Endothelial cell of umbilical vein (primary cell): ENCODE measurements around the gene PSMB4. TPM values are rescaled to one million over a fixed set of nuclear protein-coding genes. Genes with fewer than 3 reads are reported as not detected.

Source experiments
- BruUV-seq: library from RNA; stranded (reverse); fragments of 400-500 nt; replicated peaks from 2 replicates; lab custom pipeline; 2021; lab: Mats Ljungman, UMichigan
- CTCF ChIA-PET: fragments of 300-600, 350-600 bp; sonication (Branson Sonifier 250); formaldehyde crosslinking; loops from one replicate; lab custom pipeline; 2021; ENCODE audit warnings: antibody characterized with exemption, inconsistent platforms; lab: Charles Lee
- POLR2A ChIA-PET: fragments of 300-600, 350-600 bp; sonication (Branson Sonifier 250); formaldehyde crosslinking; loops from one replicate; lab custom pipeline; 2021; ENCODE audit warnings: antibody characterized with exemption, inconsistent platforms; lab: Charles Lee
- DNase-seq: peaks from one replicate; pipeline ENCODE4 v3.0.0-alpha.2; 2011; ENCODE audit warnings: low read depth, low spot score
- FAIRE-seq: peaks from 2 replicates; lab custom pipeline; 2011; peaks lifted over from hg19 to GRCh38; lab: Jason Lieb, UNC
- H2AFZ ChIP-seq: 2 replicates; pipeline ENCODE4 v1.6.0; 2012; ENCODE audit warnings: low read depth, low read length, control low read depth, inconsistent platforms
- H3K27ac ChIP-seq: 2 replicates; pipeline ENCODE4 v1.5.1; 2011; ENCODE audit warnings: low read depth, mild to moderate bottlenecking, control low read depth, low read length, moderate library complexity; ENCODE audit not compliant: insufficient read depth
- H3K27me3 ChIP-seq, 2 experiments: 2 replicates each; pipeline versions ENCODE4 v1.6.0 to v1.6.1; 2011; ENCODE audit warnings: low read length in 2 of 2, mixed read lengths in 1 of 2; ENCODE audit not compliant: control insufficient read depth in 2 of 2, insufficient read depth in 2 of 2
- H3K36me3 ChIP-seq, 2 experiments: 2 replicates in 1 of 2; 3 replicates in 1 of 2; pipeline ENCODE4 v1.5.1; 2011; ENCODE audit warnings: low read length in 2 of 2, mild to moderate bottlenecking in 1 of 2, moderate library complexity in 1 of 2; ENCODE audit not compliant: control insufficient read depth in 2 of 2, insufficient read depth in 2 of 2; ENCODE audit errors: extremely low read depth in 1 of 2
- H3K4me1 ChIP-seq: 3 replicates; pipeline ENCODE4 v1.5.1; 2011; ENCODE audit warnings: mild to moderate bottlenecking, low read length; ENCODE audit not compliant: control insufficient read depth, insufficient read depth; ENCODE audit errors: extremely low read depth
- H3K4me2 ChIP-seq: 2 replicates; pipeline ENCODE4 v1.6.1; 2011; ENCODE audit warnings: low read length, control low read depth, mixed read lengths; ENCODE audit not compliant: insufficient read depth
- H3K4me3 ChIP-seq, 3 experiments: fragments of 200-600 bp in 1 of 3; sonication (generic), shearing (Covaris generic) in 1 of 3; replicated peaks in 1 of 3; 2 replicates each; pipeline ENCODE4 v1.5.1; 2011 to 2016; ENCODE audit warnings: control low read depth in 3 of 3, low read length in 3 of 3, mild to moderate bottlenecking in 2 of 3, inconsistent platforms in 1 of 3, low read depth in 1 of 3, moderate library complexity in 1 of 3; ENCODE audit not compliant: insufficient read depth in 1 of 3
- H3K79me2 ChIP-seq: 2 replicates; pipeline ENCODE4 v1.6.0; 2012; ENCODE audit warnings: low read length, inconsistent platforms; ENCODE audit not compliant: control insufficient read depth, insufficient read depth
- H3K9ac ChIP-seq: replicated peaks from 2 replicates; pipeline ENCODE3; 2011; ENCODE audit warnings: low read length, control low read depth; ENCODE audit not compliant: insufficient read depth; ENCODE audit errors: extremely low read depth
- H3K9me1 ChIP-seq: replicated peaks from 3 replicates; pipeline ENCODE4 v1.6.0; 2011; ENCODE audit warnings: mild to moderate bottlenecking, low read length; ENCODE audit not compliant: control insufficient read depth, insufficient read depth; ENCODE audit errors: extremely low read depth
- H3K9me3 ChIP-seq: replicated peaks from 2 replicates; pipeline ENCODE4 v1.5.1; 2012; ENCODE audit warnings: low read length, inconsistent platforms; ENCODE audit not compliant: control insufficient read depth, insufficient read depth
- H4K20me1 ChIP-seq: replicated peaks from 2 replicates; pipeline ENCODE3; 2011; ENCODE audit warnings: mild to moderate bottlenecking, low read length; ENCODE audit not compliant: control insufficient read depth, insufficient read depth; ENCODE audit errors: extremely low read depth
- EZH2 ChIP-seq: IDR thresholded peaks from 2 replicates; pipeline ENCODE4 v1.6.1; 2012; ENCODE audit warnings: borderline replicate concordance, low read depth, mild to moderate bottlenecking, moderate library complexity, low read length, inconsistent platforms; ENCODE audit not compliant: severe bottlenecking
- FOS ChIP-seq: IDR thresholded peaks from 2 replicates; pipeline ENCODE4 v1.6.1; 2011; ENCODE audit warnings: mild to moderate bottlenecking, low read length, moderate library complexity, borderline replicate concordance; ENCODE audit not compliant: insufficient read depth
- GATA2 ChIP-seq: IDR thresholded peaks from 2 replicates; pipeline ENCODE4 v1.7.0; 2011; ENCODE audit warnings: low read depth, mild to moderate bottlenecking, moderate library complexity, mixed read lengths, low read length; ENCODE audit not compliant: insufficient read length, insufficient read depth
- JUN ChIP-seq: IDR thresholded peaks from 2 replicates; pipeline ENCODE4 v1.6.1; 2011; ENCODE audit warnings: borderline replicate concordance, low read depth; ENCODE audit not compliant: insufficient read length, insufficient read depth
- MYC ChIP-seq: IDR thresholded peaks from one replicate; pipeline ENCODE4 v1.6.1; 2011; ENCODE audit warnings: mild to moderate bottlenecking, low read depth, low read length
- POLR2A ChIP-seq: IDR thresholded peaks from 2 replicates; pipeline ENCODE4 v1.6.1; 2012; ENCODE audit warnings: low read depth, mild to moderate bottlenecking, control low read depth, low read length
- POLR2AphosphoS5 ChIP-seq: IDR thresholded peaks from 2 replicates; pipeline ENCODE4 v1.6.1; 2012; ENCODE audit warnings: low read depth, mild to moderate bottlenecking, control low read depth, low read length, moderate library complexity; ENCODE audit not compliant: insufficient read depth
- dilution Hi-C: fragments of 300-500 bp; cut with MboI; formaldehyde crosslinking; loops from one replicate; pipeline ENCODE4 v1.15.0; 2019; ENCODE audit warnings: low sequenced_read_pairs; ENCODE audit not compliant: extremely low pct_ligation_motif_present
- intact Hi-C: fragments of 100-400 bp; cut with micrococcal nuclease; formaldehyde crosslinking; loops from one replicate; pipeline ENCODE4 v1.10.0; 2022
- polyA plus RNA-seq, 4 experiments: library from polyadenylated mRNA; depleted of rRNA in 3 of 4; stranded (reverse) in 3 of 4; unstranded in 1 of 4; fragments of >200 nt; gene quantifications; 2 replicates each; pipeline versions ENCODE4 v1.2.1 to v1.2.3, GENCODE V29; 2011 to 2012; ENCODE audit warnings: missing spikeins in 1 of 4
- total RNA-seq: library from RNA; stranded (reverse); gene quantifications from 2 replicates; pipeline ENCODE4 v1.2.3, GENCODE V29; 2021
- TF ChIP-seq, protein P1 (sequence below), 2 donors: IDR thresholded peaks; 1 replicate in 1 of 2; 2 replicates in 1 of 2; pipeline ENCODE4 v1.5.1; 2011; ENCODE audit warnings: low read length in 2 of 2, mild to moderate bottlenecking in 2 of 2, moderate library complexity in 2 of 2, control low read depth in 1 of 2, inconsistent platforms in 1 of 2, low read depth in 1 of 2; ENCODE audit not compliant: insufficient read depth in 1 of 2; ENCODE audit errors: extremely low read depth in 1 of 2
- TF ChIP-seq, protein P2 (sequence below): IDR thresholded peaks from 2 replicates; pipeline ENCODE4 v1.6.1; 2011; ENCODE audit not compliant: insufficient read depth, insufficient read length

Gene PSMB4
- total and polyA plus RNA-seq, 2 donors (not counting 3 experiments of a cell fraction or from before 2014, with no cell fraction given) = 335 to 835 TPM

DNA sequence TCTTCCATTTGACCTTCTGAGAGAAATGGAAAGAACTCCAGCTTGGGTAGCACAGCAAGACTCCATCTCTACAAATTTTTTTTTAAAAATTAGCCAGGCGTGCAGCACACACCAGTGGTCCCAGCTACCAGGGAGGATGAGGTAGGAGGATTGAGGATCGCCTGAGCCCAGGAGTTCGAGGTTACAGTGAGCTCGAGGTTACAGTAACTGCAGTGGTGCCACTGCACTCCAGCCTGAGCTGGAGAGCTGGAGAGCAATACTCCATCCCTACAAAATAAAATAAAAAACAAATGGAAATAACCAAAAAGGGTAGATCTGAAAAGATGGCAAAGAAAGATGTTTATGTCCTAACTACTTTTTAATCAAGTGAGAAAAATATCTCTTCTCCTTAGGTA is 45.4 kb downstream of the PSMB4 start:
- Histone ChIP-seq H2AFZ (no peak overlapping the region), H3K4me2 (no peak overlapping the region), H3K9me1 (no peaks in the 10 kb centered on the region), H3K27ac (no peak overlapping the region), H3K9ac (no peak overlapping the region), H4K20me1 (peaks cover 4% of the 10 kb centered on the region), H3K9me3 (no peaks in the 10 kb centered on the region), H3K27me3 (no peaks in the 10 kb centered on the region), H3K4me3 (no peak overlapping the region), H3K79me2 (peaks cover 86% of the 10 kb centered on the region), H3K36me3 (peaks cover 6% of the 10 kb centered on the region in 2 experiments), H3K4me1 (peaks cover 5% of the 10 kb centered on the region)
- POLR2A ChIA-PET = no interaction called here
- no TSS peak for BruUV-seq
- CTCF ChIA-PET = interaction anchor here (0.9 to 2.5 kb wide), 24 partner anchors 9 to 557 kb away, joined by 3 to 30 read pairs (median 4); partner anchors contain the start of gene TDRKH
- intact Hi-C loops = loop anchor here (1.0 to 5.0 kb wide), 5 partner anchors 96 to 392 kb away; partner anchors contain the start of gene TUFT1
- FAIRE-seq (no peak), DNase-seq (no peak)
- TF ChIP-seq GATA2 (no peak), FOS (no peak), MYC (no peak), POLR2AphosphoS5 (no peak), EZH2 (no peak), POLR2A (no peak), JUN (no peak)
- TF ChIP-seq, protein P1, sequence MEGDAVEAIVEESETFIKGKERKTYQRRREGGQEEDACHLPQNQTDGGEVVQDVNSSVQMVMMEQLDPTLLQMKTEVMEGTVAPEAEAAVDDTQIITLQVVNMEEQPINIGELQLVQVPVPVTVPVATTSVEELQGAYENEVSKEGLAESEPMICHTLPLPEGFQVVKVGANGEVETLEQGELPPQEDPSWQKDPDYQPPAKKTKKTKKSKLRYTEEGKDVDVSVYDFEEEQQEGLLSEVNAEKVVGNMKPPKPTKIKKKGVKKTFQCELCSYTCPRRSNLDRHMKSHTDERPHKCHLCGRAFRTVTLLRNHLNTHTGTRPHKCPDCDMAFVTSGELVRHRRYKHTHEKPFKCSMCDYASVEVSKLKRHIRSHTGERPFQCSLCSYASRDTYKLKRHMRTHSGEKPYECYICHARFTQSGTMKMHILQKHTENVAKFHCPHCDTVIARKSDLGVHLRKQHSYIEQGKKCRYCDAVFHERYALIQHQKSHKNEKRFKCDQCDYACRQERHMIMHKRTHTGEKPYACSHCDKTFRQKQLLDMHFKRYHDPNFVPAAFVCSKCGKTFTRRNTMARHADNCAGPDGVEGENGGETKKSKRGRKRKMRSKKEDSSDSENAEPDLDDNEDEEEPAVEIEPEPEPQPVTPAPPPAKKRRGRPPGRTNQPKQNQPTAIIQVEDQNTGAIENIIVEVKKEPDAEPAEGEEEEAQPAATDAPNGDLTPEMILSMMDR (IDR thresholded peaks at IDR 0.05; ENCODE audit: extremely low read depth in 1 of 2, insufficient read depth in 1 of 2, low read depth in 1 of 2, low read length in 2 of 2) = no peak
- TF ChIP-seq, protein P2, sequence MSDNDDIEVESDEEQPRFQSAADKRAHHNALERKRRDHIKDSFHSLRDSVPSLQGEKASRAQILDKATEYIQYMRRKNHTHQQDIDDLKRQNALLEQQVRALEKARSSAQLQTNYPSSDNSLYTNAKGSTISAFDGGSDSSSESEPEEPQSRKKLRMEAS = no peak
- dilution Hi-C loops = no loop called here
